Neural cell (in vitro differentiated cells): ENCODE data around the gene ECM1. TPM values are rescaled to one million over a fixed set of nuclear protein-coding genes. Genes with fewer than 3 reads are reported as not detected.

ENCODE experiments used
- H2AFZ ChIP-seq: fragments of 200-600, 300-800 bp; sonication (generic), shearing (Covaris generic); 2 replicates; pipeline ENCODE4 v1.6.0; 2014; ENCODE audit warnings: low read depth, mild to moderate bottlenecking, antibody characterized with exemption, low read length, moderate library complexity
- H3F3A ChIP-seq: fragments of 200-600 bp; shearing (Covaris generic); 2 replicates; pipeline ENCODE4 v1.6.1; 2016; ENCODE audit warnings: mild to moderate bottlenecking, moderate library complexity, mixed read lengths, antibody characterized with exemption, low read length; ENCODE audit not compliant: insufficient read depth, poor library complexity, severe bottlenecking
- H3K27ac ChIP-seq: fragments of 200-600, 300-800 bp; sonication (generic), shearing (Covaris generic); 2 replicates; pipeline ENCODE4 v1.5.1; 2014; ENCODE audit warnings: mild to moderate bottlenecking, low read length, moderate library complexity
- H3K27me3 ChIP-seq: fragments of 300-800, 200-600 bp; sonication (generic), shearing (Covaris generic); 2 replicates; pipeline ENCODE4 v1.6.0; 2014; ENCODE audit warnings: mild to moderate bottlenecking, low read depth, low read length, moderate library complexity; ENCODE audit not compliant: insufficient read depth
- H3K36me3 ChIP-seq: fragments of 300-800, 200-600 bp; sonication (generic), shearing (Covaris generic); 2 replicates; pipeline ENCODE4 v1.5.1; 2014; ENCODE audit warnings: mild to moderate bottlenecking, antibody characterized with exemption, low read length, moderate library complexity; ENCODE audit not compliant: insufficient read depth
- H3K4me2 ChIP-seq: fragments of 300-800, 200-600 bp; sonication (generic), shearing (Covaris generic); 2 replicates; pipeline ENCODE4 v1.6.0; 2014; ENCODE audit warnings: mild to moderate bottlenecking, low read length
- H3K4me3 ChIP-seq: fragments of 300-800, 200-600 bp; sonication (generic), shearing (Covaris generic); 2 replicates; pipeline ENCODE4 v1.5.1; 2014; ENCODE audit warnings: mild to moderate bottlenecking, low read length, moderate library complexity
- H3K79me2 ChIP-seq: fragments of 200-600 bp; shearing (Covaris generic); replicated peaks from 2 replicates; pipeline ENCODE4 v1.6.0; 2014; ENCODE audit warnings: mild to moderate bottlenecking, low read length, moderate library complexity; ENCODE audit not compliant: insufficient read depth
- H3K9ac ChIP-seq: fragments of 300-800, 200-600 bp; sonication (generic), shearing (Covaris generic); 2 replicates; pipeline ENCODE4 v1.6.1; 2016; ENCODE audit warnings: mild to moderate bottlenecking, low read length, mixed read lengths
- H3K9me2 ChIP-seq: fragments of 200-600 bp; shearing (Covaris generic); 2 replicates; pipeline ENCODE4 v1.6.1; 2016; ENCODE audit warnings: mild to moderate bottlenecking, low read length, mixed read lengths; ENCODE audit not compliant: insufficient read depth
- H3K9me3 ChIP-seq: fragments of 200-600, 300-800 bp; sonication (generic), shearing (Covaris generic); 2 replicates; pipeline ENCODE4 v1.6.1; 2016; ENCODE audit warnings: mild to moderate bottlenecking, mixed run types, low read length, moderate library complexity, mixed read lengths
- H4K20me1 ChIP-seq: fragments of 200-600 bp; shearing (Covaris generic); 2 replicates; pipeline ENCODE4 v1.6.1; 2016; ENCODE audit warnings: mild to moderate bottlenecking, mixed run types; ENCODE audit not compliant: insufficient read depth
- CTCF ChIP-seq: fragments of 450-650 bp; IDR thresholded peaks from 2 replicates; pipeline ENCODE4 v1.5.1; 2014; ENCODE audit warnings: antibody characterized with exemption, mild to moderate bottlenecking, moderate library complexity; ENCODE audit not compliant: poor library complexity, severe bottlenecking
- EP300 ChIP-seq: fragments of 450-650 bp; conservative IDR thresholded peaks from 2 replicates; pipeline ENCODE4 v1.6.1; 2014; ENCODE audit warnings: antibody characterized with exemption, mild to moderate bottlenecking, moderate library complexity; ENCODE audit not compliant: poor library complexity, severe bottlenecking
- EZH2 ChIP-seq: fragments of 200-600, 300-800 bp; shearing (Covaris generic), sonication (generic); IDR thresholded peaks from 2 replicates; pipeline ENCODE4 v1.6.1; 2014; ENCODE audit warnings: antibody characterized with exemption, low read length, borderline replicate concordance, mild to moderate bottlenecking; ENCODE audit not compliant: insufficient read depth, poor library complexity, severe bottlenecking
- MXI1 ChIP-seq: fragments of 450-650 bp; conservative IDR thresholded peaks from 2 replicates; pipeline ENCODE4 v1.6.1; 2014; ENCODE audit warnings: antibody characterized with exemption, mild to moderate bottlenecking; ENCODE audit not compliant: poor library complexity, severe bottlenecking
- POLR2AphosphoS5 ChIP-seq: IDR thresholded peaks from 2 replicates; pipeline ENCODE4 v1.6.1; 2012
- RAD21 ChIP-seq: fragments of 450-650 bp; conservative IDR thresholded peaks from 2 replicates; pipeline ENCODE4 v1.6.1; 2014; ENCODE audit warnings: antibody characterized with exemption, mild to moderate bottlenecking, moderate library complexity
- SMC3 ChIP-seq: fragments of 450-650 bp; conservative IDR thresholded peaks from 2 replicates; pipeline ENCODE4 v1.6.1; 2014; ENCODE audit warnings: antibody characterized with exemption, mild to moderate bottlenecking, moderate library complexity; ENCODE audit not compliant: poor library complexity
- TAF1 ChIP-seq: IDR thresholded peaks from 2 replicates; pipeline ENCODE4 v1.6.1; 2012; ENCODE audit warnings: low read depth
- polyA plus RNA-seq: library from polyadenylated mRNA; depleted of rRNA; stranded (reverse); fragments of >200 nt; gene quantifications from 2 replicates; pipeline ENCODE4 v1.2.3, GENCODE V29; 2014
- TF ChIP-seq, protein P1 (sequence below): IDR thresholded peaks from 2 replicates; pipeline ENCODE4 v1.6.1; 2012; ENCODE audit warnings: borderline replicate concordance

Gene ECM1
- polyA plus RNA-seq, 1 donor from 2014 or later = 2.3 TPM

GRCh38 chr1:150493175-150493574 is 14.7 kb upstream of the ECM1 start:
- TF ChIP-seq MXI1 (no peak), TAF1 (no peak), RAD21 (no peak), POLR2AphosphoS5 (no peak), SMC3 (no peak), EP300 (no peak), EZH2 (no peak), CTCF (no peak)
- TF ChIP-seq, protein P1, sequence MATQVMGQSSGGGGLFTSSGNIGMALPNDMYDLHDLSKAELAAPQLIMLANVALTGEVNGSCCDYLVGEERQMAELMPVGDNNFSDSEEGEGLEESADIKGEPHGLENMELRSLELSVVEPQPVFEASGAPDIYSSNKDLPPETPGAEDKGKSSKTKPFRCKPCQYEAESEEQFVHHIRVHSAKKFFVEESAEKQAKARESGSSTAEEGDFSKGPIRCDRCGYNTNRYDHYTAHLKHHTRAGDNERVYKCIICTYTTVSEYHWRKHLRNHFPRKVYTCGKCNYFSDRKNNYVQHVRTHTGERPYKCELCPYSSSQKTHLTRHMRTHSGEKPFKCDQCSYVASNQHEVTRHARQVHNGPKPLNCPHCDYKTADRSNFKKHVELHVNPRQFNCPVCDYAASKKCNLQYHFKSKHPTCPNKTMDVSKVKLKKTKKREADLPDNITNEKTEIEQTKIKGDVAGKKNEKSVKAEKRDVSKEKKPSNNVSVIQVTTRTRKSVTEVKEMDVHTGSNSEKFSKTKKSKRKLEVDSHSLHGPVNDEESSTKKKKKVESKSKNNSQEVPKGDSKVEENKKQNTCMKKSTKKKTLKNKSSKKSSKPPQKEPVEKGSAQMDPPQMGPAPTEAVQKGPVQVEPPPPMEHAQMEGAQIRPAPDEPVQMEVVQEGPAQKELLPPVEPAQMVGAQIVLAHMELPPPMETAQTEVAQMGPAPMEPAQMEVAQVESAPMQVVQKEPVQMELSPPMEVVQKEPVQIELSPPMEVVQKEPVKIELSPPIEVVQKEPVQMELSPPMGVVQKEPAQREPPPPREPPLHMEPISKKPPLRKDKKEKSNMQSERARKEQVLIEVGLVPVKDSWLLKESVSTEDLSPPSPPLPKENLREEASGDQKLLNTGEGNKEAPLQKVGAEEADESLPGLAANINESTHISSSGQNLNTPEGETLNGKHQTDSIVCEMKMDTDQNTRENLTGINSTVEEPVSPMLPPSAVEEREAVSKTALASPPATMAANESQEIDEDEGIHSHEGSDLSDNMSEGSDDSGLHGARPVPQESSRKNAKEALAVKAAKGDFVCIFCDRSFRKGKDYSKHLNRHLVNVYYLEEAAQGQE = no peak
- Histone ChIP-seq H3K4me3 (no peak overlapping the region), H2AFZ (no peak overlapping the region), H3K4me2 (no peak overlapping the region), H3K27ac (no peak overlapping the region), H3K9me2 (no peaks in the 10 kb centered on the region), H3F3A (no peaks in the 10 kb centered on the region), H3K79me2 (peaks cover under 1% of the 10 kb centered on the region), H3K9me3 (no peaks in the 10 kb centered on the region), H4K20me1 (no peaks in the 10 kb centered on the region), H3K9ac (no peak overlapping the region), H3K27me3 (no peaks in the 10 kb centered on the region), H3K36me3 (no peaks in the 10 kb centered on the region)

DNA sequence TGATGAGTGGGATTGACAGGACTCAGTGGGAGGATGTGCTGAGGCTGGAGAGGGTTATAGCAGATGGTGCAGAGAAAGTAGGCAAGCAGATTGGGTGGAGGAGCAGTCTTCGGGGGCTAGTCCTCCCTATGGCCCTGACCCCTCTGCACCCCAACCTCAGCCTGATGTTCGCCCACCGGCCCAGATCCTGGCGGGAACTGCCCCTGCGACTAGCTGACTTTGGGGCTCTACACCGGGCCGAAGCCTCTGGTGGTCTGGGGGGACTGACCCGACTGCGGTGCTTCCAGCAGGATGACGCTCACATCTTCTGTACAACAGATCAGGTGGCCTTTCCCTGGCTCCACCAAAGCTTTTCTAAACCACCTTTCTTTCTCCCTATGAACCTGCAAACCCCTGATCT is 9.6 kb upstream of the ECM1 start:
- TF ChIP-seq SMC3 (no peak), EZH2 (no peak), TAF1 (no peak), MXI1 (no peak), EP300 (no peak), POLR2AphosphoS5 (no peak), RAD21 (no peak), CTCF (no peak)
- TF ChIP-seq, protein P1 = no peak
- Histone ChIP-seq H3K9me2 (no peaks in the 10 kb centered on the region), H3K36me3 (no peaks in the 10 kb centered on the region), H3K79me2 (no peaks in the 10 kb centered on the region), H3K27me3 (no peaks in the 10 kb centered on the region), H3K9me3 (no peaks in the 10 kb centered on the region), H3K27ac (no peak overlapping the region), H2AFZ (no peak overlapping the region), H3K9ac (no peak overlapping the region), H3K4me3 (no peak overlapping the region), H3F3A (no peaks in the 10 kb centered on the region), H3K4me2 (no peak overlapping the region), H4K20me1 (no peaks in the 10 kb centered on the region)
